GM21529 (cell line): ENCODE data around the gene NXNL2.
A peak's percentile ranks its signal among the peaks of the same experiment; 100 is the strongest.

Experiments used
- ATAC-seq: cut with Tn5 transposase; IDR thresholded peaks from one replicate; pipeline ENCODE4 v1.9.1; 2021; ENCODE audit not compliant: unreplicated experiment

NXNL2 gene

DNA sequence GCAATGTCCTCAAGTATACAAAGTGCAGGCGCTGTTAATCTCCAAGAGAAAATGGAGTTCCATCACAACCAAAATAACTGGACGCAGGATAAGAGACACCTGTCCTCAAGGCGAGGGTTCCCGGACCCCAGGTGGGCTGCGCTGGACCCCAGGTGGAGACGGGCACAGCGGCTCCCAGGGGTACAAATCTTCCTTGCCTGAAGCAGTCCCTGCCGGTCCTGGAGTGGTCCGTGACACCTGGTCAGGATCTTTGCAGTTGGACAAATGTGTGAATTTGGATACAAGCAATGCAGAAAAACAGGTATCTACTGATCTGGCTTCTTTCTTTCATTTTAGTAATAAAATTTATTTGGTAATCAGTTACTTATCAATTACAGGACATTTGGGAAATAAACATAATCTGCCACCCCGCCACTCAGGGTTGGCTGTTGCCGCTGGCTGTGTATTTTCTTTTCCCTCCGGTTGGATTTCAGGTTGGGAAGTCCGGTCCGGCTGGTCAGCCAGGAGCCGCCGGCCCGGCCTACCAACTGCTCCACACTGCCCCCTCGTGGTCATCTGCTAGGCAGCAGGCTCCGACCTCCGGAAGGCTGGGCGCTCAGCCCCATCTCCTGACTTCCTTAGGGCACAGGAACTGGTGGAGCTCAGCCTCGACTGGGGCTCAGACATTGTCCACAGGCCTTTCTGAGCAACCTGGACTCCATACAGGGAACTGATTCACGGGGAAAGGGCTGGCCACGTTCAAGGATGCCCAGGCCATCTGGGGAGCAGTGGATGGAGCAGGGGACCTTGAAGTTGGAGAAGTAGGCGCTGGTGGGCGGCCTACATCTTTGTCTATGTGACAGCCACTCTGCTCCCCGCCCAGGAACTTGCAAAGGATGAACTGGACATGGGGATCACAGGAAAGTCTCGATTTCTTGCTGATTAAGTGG, 43.4 kb downstream of the NXNL2 start:
- peak; percentile 89 for ATAC-seq

DNA sequence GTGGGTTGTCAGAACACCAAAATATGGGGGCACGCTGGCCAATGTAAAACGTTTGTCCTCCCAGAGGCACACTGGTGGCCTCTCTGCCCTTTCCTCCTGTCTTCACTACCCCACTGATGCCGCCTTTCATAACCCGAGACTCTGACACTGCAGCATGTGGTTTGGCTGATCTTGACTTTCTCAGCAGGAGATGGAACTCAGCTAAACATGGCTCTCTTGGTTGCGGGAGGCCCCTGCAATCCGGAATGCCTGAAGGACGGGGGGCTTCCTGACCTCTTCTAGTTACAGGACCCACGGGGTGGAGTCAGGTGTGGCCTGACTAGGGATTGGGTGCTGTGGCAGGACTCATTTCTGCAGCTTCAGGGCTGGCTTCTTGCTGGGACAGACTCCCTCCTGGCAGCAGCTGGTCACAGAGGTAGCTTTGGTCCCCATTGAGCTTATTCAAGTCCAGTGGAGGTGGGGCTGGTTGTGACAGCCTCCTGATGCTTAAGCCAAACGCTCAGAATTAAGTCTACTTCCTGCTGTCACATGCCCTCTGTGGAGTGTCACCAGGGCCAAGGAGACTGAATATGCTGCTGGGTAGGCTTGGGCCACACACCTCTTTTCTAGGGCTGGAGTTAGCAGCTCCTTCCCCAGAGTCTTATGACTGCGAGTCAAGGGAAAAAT, 44.2 kb downstream of the NXNL2 start:
- no peak for ATAC-seq

DNA sequence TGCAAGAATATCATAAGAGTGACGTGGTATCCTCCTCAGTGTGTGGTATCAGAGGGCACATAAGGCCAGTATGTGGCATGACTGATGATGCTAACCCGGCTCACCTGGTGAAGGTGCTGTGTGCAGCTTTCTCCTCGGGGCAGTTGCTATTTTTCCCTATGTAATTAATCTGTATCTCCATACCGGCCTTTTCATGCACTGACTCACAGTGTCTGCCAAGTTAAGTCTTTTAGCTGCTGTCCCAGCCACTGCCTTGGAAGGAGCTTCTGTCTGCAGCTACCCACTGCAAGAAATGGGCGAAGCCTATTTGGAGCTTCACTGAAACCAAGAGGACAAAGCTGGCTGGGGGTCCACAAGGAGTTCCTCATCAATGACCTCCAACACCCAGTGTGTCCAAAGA, 46.0 kb downstream of the NXNL2 start:
- no peak for ATAC-seq

DNA sequence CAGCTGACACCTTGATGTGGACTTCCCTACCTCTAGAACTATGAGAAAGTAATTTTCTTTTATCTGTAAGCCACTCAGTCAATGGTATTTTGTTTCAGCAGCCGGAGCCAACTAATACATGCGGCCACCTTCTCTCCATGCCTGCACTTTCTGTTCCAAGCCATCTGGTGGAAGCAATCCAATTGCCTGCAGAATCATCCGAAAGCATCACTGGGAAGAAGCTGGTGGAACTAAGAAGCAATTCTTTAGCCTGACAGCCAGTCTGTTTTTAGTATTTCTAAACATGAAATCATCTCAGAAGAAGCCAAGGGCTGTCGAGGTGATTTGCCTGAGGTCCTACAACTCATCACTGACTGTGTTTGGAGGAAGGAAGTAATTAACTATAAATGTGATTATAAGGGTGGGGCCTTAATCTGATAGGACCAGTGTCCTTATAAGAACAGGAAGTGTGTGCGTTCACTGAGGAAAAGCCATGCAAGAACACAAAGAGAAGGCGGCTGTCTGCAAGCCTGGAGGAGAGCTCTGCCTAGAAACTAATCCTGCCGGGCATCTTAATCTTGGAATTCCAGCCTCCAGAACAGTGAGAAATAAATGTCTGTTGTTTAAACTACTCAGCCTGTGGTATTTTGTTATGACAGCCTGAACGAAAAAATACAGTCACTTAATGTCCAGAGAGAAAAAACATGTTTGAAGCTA, 49.1 kb downstream of the NXNL2 start:
- ATAC-seq, result no peak

DNA sequence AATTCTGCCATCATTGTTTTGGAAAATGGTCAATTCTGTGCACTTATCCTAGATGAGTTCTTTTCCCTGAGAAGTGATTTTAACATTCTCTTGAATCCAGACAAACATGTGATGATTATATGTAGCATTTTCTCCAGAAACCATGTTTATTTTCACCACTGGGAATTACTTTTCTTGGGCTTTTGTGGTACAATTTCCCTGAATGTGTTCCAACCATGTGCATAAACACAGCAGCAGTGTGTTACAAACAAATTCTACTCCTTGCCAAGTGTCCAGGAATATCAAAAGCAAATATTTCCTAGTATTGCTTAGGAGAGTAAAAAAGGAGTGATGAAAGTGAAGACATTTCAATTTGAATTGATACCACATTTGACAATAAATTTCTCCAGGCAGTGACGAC, 50.4 kb downstream of the NXNL2 start:
- no peak for ATAC-seq

DNA sequence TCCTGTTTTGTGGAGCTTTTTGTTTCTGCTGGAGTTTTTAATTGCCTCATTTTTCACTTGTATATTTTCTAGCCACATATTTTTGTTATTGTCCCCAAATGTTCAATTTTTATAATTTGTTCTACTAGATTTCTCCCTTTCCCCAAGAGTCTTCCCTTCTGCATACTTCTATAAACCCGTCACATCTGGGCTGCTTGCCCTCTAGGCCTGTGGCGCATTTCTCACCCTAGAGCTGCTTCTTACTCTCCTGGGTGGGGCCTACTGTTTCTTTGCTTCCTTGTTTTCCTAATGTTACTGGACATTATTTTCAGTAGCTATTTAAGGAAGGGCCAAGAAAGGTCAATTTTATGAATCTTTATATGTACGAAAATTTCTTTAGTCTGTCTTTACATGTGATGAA, 51.5 kb downstream of the NXNL2 start:
- no peak for ATAC-seq

DNA sequence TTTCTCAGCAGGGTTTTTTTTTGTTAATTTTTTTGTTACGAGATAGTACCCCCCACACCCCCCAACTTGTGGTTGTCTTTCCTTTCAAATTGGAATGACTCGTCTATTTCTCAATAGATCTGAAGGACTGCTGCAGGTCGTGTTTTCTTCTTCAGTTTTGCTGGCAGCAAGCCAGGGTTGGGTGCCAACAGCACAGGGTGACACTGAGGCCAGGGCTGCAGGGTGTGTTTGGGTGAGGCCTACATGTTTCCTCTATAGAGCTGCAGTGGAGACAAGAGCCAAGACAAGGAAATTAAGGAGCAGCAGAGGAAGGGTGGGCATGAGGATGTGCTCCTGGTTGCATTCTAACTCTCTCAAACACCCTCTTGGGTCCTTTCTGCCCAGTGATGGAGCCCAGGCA, 52.2 kb downstream of the NXNL2 start:
- no peak for ATAC-seq

DNA sequence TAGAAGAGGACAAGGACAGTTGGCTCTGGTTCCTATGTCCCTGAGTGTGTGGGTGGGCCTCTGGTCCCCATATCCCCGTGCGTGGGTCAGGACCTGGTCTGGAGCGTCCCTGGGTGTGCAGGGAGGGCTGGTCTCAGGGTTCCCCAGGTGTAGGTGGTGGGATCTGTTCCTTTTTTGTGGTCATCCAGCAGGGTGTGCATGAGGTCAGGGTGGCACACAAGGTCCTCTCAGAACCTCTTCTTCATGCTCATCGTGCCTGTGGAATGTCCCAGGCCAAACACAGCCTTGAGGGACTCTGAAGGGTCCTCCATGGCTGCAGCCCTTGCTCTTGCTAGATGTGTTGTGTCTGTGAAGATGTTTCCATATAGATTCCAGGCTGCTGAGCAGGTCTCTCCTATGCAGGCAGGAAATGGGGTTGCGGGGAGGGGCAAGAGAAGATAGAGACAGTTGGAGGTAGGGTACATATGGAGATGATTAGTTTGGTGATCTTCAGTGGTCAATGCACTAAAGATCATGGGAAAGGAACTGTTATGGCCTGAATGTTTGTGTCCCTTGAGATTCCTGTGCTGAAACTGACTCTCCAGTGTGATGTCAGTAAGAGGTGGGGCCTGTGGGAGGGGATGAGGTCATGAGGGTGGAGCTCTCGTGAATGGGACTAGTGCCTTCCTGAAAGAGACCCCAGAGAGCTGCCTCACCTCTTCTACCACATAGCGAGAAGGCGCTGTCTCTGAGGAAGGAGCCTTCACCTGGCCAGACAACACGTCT, 53.1 kb downstream of the NXNL2 start:
- no peak for ATAC-seq

DNA sequence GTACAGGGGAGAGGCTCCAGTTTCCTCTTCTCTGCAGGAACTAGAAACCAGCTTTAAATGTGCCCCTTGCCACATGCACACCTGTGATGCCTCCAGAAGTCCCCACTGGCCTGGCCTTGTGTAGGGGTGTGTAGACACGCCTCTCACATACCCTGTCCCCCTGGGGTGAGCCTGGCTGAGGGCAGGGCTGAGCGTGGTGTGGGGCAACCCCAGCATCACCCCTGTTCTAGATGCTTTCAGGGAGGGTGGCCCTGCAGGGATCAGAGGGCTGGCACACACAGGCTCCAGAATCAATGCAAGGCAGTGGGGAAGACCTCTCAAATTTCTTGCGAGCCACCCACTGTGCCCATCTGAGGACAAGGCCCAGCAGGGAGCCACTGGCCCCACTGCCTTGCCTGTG, 54.7 kb downstream of the NXNL2 start:
- ATAC-seq, result no peak

DNA sequence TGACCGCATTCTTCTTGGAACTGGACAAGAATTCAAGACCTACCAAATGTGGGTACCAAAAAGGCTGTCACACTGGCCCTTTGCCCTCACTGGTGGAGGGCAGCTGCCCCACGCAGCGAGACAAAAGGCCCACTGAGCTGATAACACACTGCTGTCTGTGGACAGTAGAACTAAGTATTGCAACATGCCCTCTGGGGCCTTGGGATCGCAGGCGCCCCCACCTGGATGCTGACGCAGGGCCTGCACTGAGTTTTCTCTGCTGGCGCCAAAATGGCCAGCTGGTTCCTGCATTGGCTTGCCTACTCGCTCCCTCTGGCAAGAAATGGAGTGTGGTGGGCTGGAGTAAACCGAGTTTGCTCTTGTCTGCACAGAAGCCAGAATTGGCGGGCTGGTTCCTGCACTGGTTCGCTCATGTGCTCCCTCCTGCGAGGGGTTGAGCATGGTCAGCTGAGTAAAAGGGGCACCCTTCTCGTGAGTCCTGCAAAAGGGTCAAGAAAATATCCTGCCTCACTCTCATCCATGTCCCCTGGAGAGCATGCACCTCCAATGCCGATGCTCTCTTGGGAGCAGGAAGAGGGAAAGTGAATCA, 55.7 kb downstream of the NXNL2 start:
- no peak for ATAC-seq

DNA sequence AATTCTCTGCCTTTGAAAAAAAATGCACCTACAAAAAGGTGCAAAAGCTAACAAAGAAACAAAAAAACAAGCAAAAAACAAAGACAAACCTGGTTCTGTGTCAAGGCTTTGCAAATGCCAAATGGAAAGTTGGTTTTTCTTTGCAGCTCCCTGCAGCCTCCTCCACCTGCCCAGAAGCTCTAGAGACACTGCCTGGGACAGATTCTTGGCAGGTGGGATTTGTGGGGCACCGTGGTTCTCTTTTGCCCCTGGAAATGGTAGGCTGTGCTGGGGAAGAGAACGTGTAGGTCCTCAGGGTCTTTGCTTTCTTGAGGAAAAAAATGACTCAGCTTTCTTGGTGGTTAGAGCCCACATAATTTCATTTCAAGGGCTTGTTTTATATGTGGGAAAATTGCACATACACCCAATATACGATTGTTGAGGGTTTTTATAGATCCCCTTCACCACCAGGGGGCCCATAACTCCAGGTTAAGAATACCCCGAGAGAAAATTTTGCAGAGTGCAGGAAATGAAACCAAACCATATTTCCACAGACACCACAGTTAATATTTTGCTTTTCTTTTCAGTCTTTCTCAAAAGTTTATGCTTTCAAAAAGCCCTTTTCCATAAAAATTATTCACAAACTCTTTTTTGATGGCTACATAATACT, 58.7 kb downstream of the NXNL2 start:
- ATAC-seq, result peak; percentile 92
